ENCODE results near the gene GALC. TPM values are rescaled to one million over a fixed set of nuclear protein-coding genes. Genes with fewer than 3 reads are reported as not detected.

The GALC gene
- total RNA-seq, 1 experiment from 2014 or later, result 1.0 TPM

- TF ChIP-seq CTCF (IDR thresholded peaks at IDR 0.05; ENCODE audit: unreplicated experiment), result no peak
- Mint-ChIP-seq H3K27me3 (ENCODE audit: insufficient read depth, unreplicated experiment) (peaks cover 46% of the 10 kb centered on the region), H3K4me1 (ENCODE audit: insufficient read depth, unreplicated experiment) (no peaks in the 10 kb centered on the region), H3K36me3 (ENCODE audit: insufficient read depth, unreplicated experiment) (peaks cover 6% of the 10 kb centered on the region), H3K4me3 (ENCODE audit: unreplicated experiment) (no peak overlapping the region), H3K27ac (ENCODE audit: low read depth, unreplicated experiment) (no peak overlapping the region), H3K9me3 (ENCODE audit: unreplicated experiment) (no peaks in the 10 kb centered on the region)
- CTCF ChIA-PET, result no interaction called here
- intact Hi-C loops (cut with micrococcal nuclease), result no loop called here
- POLR2A ChIA-PET, result no interaction called here
- BruUV-seq (replicated peaks), result no TSS peak
- no peak for DNase-seq (ENCODE audit: unreplicated experiment)
Measured at GRCh38 chr14:87975636-87976035, 17.3 kb downstream of the GALC start.

- Mint-ChIP-seq H3K9me3 (ENCODE audit: unreplicated experiment) (no peaks in the 10 kb centered on the region), H3K4me3 (ENCODE audit: unreplicated experiment) (no peak overlapping the region), H3K36me3 (ENCODE audit: insufficient read depth, unreplicated experiment) (peaks cover 6% of the 10 kb centered on the region), H3K27me3 (ENCODE audit: insufficient read depth, unreplicated experiment) (peaks cover 54% of the 10 kb centered on the region), H3K4me1 (ENCODE audit: insufficient read depth, unreplicated experiment) (no peaks in the 10 kb centered on the region), H3K27ac (ENCODE audit: low read depth, unreplicated experiment) (no peak overlapping the region)
- intact Hi-C loops (cut with micrococcal nuclease), result no loop called here
- no peak for DNase-seq (ENCODE audit: unreplicated experiment)
- no TSS peak for BruUV-seq (replicated peaks)
- TF ChIP-seq CTCF (IDR thresholded peaks at IDR 0.05; ENCODE audit: unreplicated experiment), result no peak
- CTCF ChIA-PET, result interaction anchor here (0.8 kb wide), 1 partner anchor 26 kb away, joined by 3 read pairs; no protein-coding TSS in a partner anchor
- POLR2A ChIA-PET, result no interaction called here
Measured at GRCh38 chr14:87971010-87971409, 22.0 kb downstream of the GALC start.

- no TSS peak for BruUV-seq (replicated peaks)
Measured at GRCh38 chr14:87967496-87967895, 25.5 kb downstream of the GALC start.

GRCh38 chr14:87966816-87967215 lies 26.2 kb downstream of the GALC start:
- H3K36me3 Mint-ChIP-seq (ENCODE audit: insufficient read depth, unreplicated experiment), result no peaks in the 10 kb centered on the region
- no peak for TF ChIP-seq CTCF (IDR thresholded peaks at IDR 0.05; ENCODE audit: unreplicated experiment)
- no peaks in the 10 kb centered on the region for H3K9me3 Mint-ChIP-seq (ENCODE audit: unreplicated experiment)
- peak; percentile 79 for DNase-seq (ENCODE audit: unreplicated experiment)
- H3K4me1 Mint-ChIP-seq (ENCODE audit: insufficient read depth, unreplicated experiment), result no peaks in the 10 kb centered on the region
- intact Hi-C loops (cut with micrococcal nuclease), result no loop called here
- ChIA-PET POLR2A (no interaction called here), CTCF (interaction anchor here (0.9 kb wide), 1 partner anchor 46 kb away, joined by 3 read pairs; no protein-coding TSS in a partner anchor)
- no peak overlapping the region for H3K27ac Mint-ChIP-seq (ENCODE audit: low read depth, unreplicated experiment)
- H3K4me3 Mint-ChIP-seq (ENCODE audit: unreplicated experiment), result no peak overlapping the region
- no TSS peak for BruUV-seq (replicated peaks)
- peaks cover 60% of the 10 kb centered on the region for H3K27me3 Mint-ChIP-seq (ENCODE audit: insufficient read depth, unreplicated experiment)

More at GRCh38 chr14:87967496-87967895, 25.5 kb downstream of the GALC start:
- Mint-ChIP-seq H3K4me3 (ENCODE audit: unreplicated experiment) (no peak overlapping the region), H3K27me3 (ENCODE audit: insufficient read depth, unreplicated experiment) (peaks cover 60% of the 10 kb centered on the region), H3K36me3 (ENCODE audit: insufficient read depth, unreplicated experiment) (no peaks in the 10 kb centered on the region), H3K9me3 (ENCODE audit: unreplicated experiment) (no peaks in the 10 kb centered on the region), H3K27ac (ENCODE audit: low read depth, unreplicated experiment) (no peak overlapping the region), H3K4me1 (ENCODE audit: insufficient read depth, unreplicated experiment) (no peaks in the 10 kb centered on the region)
- intact Hi-C loops (cut with micrococcal nuclease), result no loop called here
- ChIA-PET POLR2A (no interaction called here), CTCF (interaction anchor here (0.9 to 2.3 kb wide), 2 partner anchors 22 to 45 kb away, joined by 3 to 7 read pairs; no protein-coding TSS in a partner anchor)
- TF ChIP-seq CTCF (IDR thresholded peaks at IDR 0.05; ENCODE audit: unreplicated experiment), result no peak
- DNase-seq (ENCODE audit: unreplicated experiment), result no peak
